Liver (tissue), 9 donors: ENCODE data around the gene RUNDC3A. TPM values are rescaled to one million over a fixed set of nuclear protein-coding genes. Genes with fewer than 3 reads are reported as not detected.

ENCODE experiments used
- DNase-seq: peaks from one replicate; pipeline ENCODE4 v3.0.0-alpha.2; 2017; ENCODE audit warnings: low spot score
- H3K27ac ChIP-seq, 2 donors: one replicate each; pipeline ENCODE4 v1.7.0; 2013; ENCODE audit warnings: inconsistent platforms in 2 of 2, low read length in 2 of 2, control low read depth in 1 of 2, low read depth in 1 of 2, mild to moderate bottlenecking in 1 of 2
- H3K27me3 ChIP-seq, 4 donors: one replicate each; pipeline versions ENCODE4 v1.6.1 to v1.7.0; 2013; ENCODE audit warnings: low read length in 3 of 4, inconsistent platforms in 1 of 4, mild to moderate bottlenecking in 1 of 4, moderate library complexity in 1 of 4; ENCODE audit not compliant: control insufficient read depth in 4 of 4, insufficient read depth in 4 of 4
- H3K36me3 ChIP-seq, 4 donors: one replicate each; pipeline versions ENCODE4 v1.6.1 to v1.7.0; 2013; ENCODE audit warnings: low read length in 3 of 4, mild to moderate bottlenecking in 3 of 4, low read depth in 1 of 4, moderate library complexity in 1 of 4; ENCODE audit not compliant: control insufficient read depth in 4 of 4, insufficient read depth in 3 of 4
- H3K4me1 ChIP-seq, 4 donors: one replicate each; pipeline versions ENCODE4 v1.6.1 to v1.7.0; 2013; ENCODE audit warnings: low read length in 3 of 4, mild to moderate bottlenecking in 3 of 4, moderate library complexity in 1 of 4; ENCODE audit not compliant: control insufficient read depth in 4 of 4, insufficient read depth in 4 of 4
- H3K4me3 ChIP-seq, 3 donors: one replicate each; pipeline versions ENCODE4 v1.6.1 to v1.7.0; 2013; ENCODE audit warnings: low read length in 3 of 3, control low read depth in 1 of 3, low read depth in 1 of 3, mild to moderate bottlenecking in 1 of 3
- H3K9ac ChIP-seq, 2 donors: one replicate each; pipeline ENCODE4 v1.7.0; 2013; ENCODE audit warnings: low read length in 2 of 2, mild to moderate bottlenecking in 2 of 2, moderate library complexity in 2 of 2, control low read depth in 1 of 2, low read depth in 1 of 2
- H3K9me3 ChIP-seq, 4 donors: one replicate each; pipeline versions ENCODE4 v1.6.1 to v1.7.0; 2013; ENCODE audit warnings: low read length in 3 of 4; ENCODE audit not compliant: control insufficient read depth in 4 of 4
- ATF3 ChIP-seq: IDR thresholded peaks from 2 replicates; pipeline ENCODE4 v1.6.1; 2016; ENCODE audit warnings: antibody characterized with exemption
- EGR1 ChIP-seq, 2 donors: IDR thresholded peaks; 2 replicates each; pipeline ENCODE4 v1.6.1; 2016 to 2018; ENCODE audit warnings: antibody characterized with exemption in 2 of 2, low read depth in 2 of 2
- FOXA1 ChIP-seq: IDR thresholded peaks from 2 replicates; pipeline ENCODE4 v1.6.1; 2016; ENCODE audit warnings: antibody characterized with exemption
- FOXA2 ChIP-seq: IDR thresholded peaks from 2 replicates; pipeline ENCODE4 v1.6.1; 2016; ENCODE audit warnings: antibody characterized with exemption
- GABPA ChIP-seq, 2 donors: IDR thresholded peaks in 1 of 2; conservative IDR thresholded peaks in 1 of 2; 2 replicates each; pipeline ENCODE4 v1.6.1; 2016; ENCODE audit warnings: antibody characterized with exemption in 2 of 2, mild to moderate bottlenecking in 1 of 2, moderate library complexity in 1 of 2
- HNF4A ChIP-seq, 2 donors: conservative IDR thresholded peaks; 2 replicates each; pipeline ENCODE4 v1.6.1; 2016; ENCODE audit warnings: antibody characterized with exemption in 2 of 2, mild to moderate bottlenecking in 2 of 2
- HNF4G ChIP-seq: IDR thresholded peaks from 2 replicates; pipeline ENCODE4 v1.6.1; 2016; ENCODE audit warnings: antibody characterized with exemption
- RAD21 ChIP-seq, 2 donors: IDR thresholded peaks; 2 replicates each; pipeline ENCODE4 v1.6.1; 2016; ENCODE audit warnings: antibody characterized with exemption in 2 of 2, mild to moderate bottlenecking in 2 of 2
- RXRA ChIP-seq, 2 donors: IDR thresholded peaks; 2 replicates each; pipeline ENCODE4 v1.6.1; 2017 to 2018; ENCODE audit warnings: antibody characterized with exemption in 2 of 2, mild to moderate bottlenecking in 1 of 2
- TAF1 ChIP-seq: conservative IDR thresholded peaks from 2 replicates; pipeline ENCODE4 v1.6.1; 2016; ENCODE audit warnings: antibody characterized with exemption, mild to moderate bottlenecking
- YY1 ChIP-seq: IDR thresholded peaks from 2 replicates; pipeline ENCODE4 v1.6.1; 2016; ENCODE audit warnings: antibody characterized with exemption, mild to moderate bottlenecking
- WGBS: extraction: QIAGEN DNeasy Blood & Tissue Kit; methylation state at CpG from one replicate; pipeline ENCODE4 v1.1.7; 2013; 5-methylcytosine and 5-hydroxymethylcytosine counted together
- polyA plus RNA-seq, 2 donors: library from polyadenylated mRNA; stranded (reverse) in 1 of 2; unstranded in 1 of 2; fragments of 200-250 nt in 1 of 2; fragments of >200 nt in 1 of 2; fragmentation: Nextera tagmentation in 1 of 2; extraction: Ambion mirVana in 1 of 2; gene quantifications; one replicate each; pipeline versions ENCODE4 v1.2.1 to v1.2.3, GENCODE V29; 2013 to 2015
- total RNA-seq, 2 donors: library from RNA; depleted of rRNA; stranded (reverse); fragments of >200 nt; gene quantifications; one replicate each; pipeline ENCODE4 v1.2.3, GENCODE V29; 2014
- TF ChIP-seq, protein P1 (sequence below): fragments of 150-350 bp; IDR thresholded peaks from 2 replicates; pipeline ENCODE4 v1.5.1; 2017; ENCODE audit warnings: improper control_type of control experiment, low read depth, low read length; ENCODE audit not compliant: missing input control
- TF ChIP-seq, protein P2 (sequence below): IDR thresholded peaks from 2 replicates; pipeline ENCODE4 v1.6.1; 2016; ENCODE audit warnings: antibody characterized with exemption
- TF ChIP-seq, protein P3 (sequence below): IDR thresholded peaks from 2 replicates; pipeline ENCODE4 v1.6.1; 2016; ENCODE audit warnings: antibody characterized with exemption, mild to moderate bottlenecking
- donor health status: healthy.
- donor health status: healthy.
- donor health status: healthy.
- donor health status: healthy.
- donor health status: healthy.

Gene RUNDC3A
- total and polyA plus RNA-seq, 4 donors = 0.05 to 17.0 (median 0.06) TPM; not detected in 1

DNA sequence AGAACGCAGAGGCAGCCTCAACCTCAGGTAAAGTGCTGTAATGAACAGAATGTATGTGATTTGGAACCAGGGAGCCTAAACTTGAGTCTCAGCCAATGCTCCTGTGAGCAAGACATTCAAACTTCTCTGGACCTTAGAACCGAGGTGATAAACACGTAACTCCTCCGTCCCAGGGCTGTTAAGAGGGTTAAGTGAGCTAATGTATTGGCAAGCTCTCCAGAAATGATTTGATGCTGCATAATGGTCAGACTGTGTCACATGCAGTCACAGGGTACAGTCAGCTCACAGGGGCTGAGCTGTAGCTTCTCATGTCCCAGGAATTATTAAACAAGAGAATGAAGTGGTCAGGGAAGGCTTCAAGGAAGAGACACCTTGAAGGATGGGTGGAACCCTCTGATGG is 30.4 kb upstream of the RUNDC3A start:
- no peak for DNase-seq
- TF ChIP-seq RXRA (IDR thresholded peaks at IDR 0.05) (no peak), EGR1 (IDR thresholded peaks at IDR 0.05; ENCODE audit: low read depth in 2 of 2) (no peak), GABPA (IDR thresholded peaks at IDR 0.05 in 1 of 2, conservative IDR thresholded peaks at IDR 0.05 in 1 of 2) (no peak)
- TF ChIP-seq, protein P1, sequence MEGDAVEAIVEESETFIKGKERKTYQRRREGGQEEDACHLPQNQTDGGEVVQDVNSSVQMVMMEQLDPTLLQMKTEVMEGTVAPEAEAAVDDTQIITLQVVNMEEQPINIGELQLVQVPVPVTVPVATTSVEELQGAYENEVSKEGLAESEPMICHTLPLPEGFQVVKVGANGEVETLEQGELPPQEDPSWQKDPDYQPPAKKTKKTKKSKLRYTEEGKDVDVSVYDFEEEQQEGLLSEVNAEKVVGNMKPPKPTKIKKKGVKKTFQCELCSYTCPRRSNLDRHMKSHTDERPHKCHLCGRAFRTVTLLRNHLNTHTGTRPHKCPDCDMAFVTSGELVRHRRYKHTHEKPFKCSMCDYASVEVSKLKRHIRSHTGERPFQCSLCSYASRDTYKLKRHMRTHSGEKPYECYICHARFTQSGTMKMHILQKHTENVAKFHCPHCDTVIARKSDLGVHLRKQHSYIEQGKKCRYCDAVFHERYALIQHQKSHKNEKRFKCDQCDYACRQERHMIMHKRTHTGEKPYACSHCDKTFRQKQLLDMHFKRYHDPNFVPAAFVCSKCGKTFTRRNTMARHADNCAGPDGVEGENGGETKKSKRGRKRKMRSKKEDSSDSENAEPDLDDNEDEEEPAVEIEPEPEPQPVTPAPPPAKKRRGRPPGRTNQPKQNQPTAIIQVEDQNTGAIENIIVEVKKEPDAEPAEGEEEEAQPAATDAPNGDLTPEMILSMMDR = no peak
- WGBS = 86% methylated on average over 4 of the region's 4 CpGs
- Histone ChIP-seq H3K9ac (no peak overlapping the region), H3K36me3 (no peaks in the 10 kb centered on the region), H3K4me1 (peaks cover 0 to 10% (median 2%) of the 10 kb centered on the region in 4 donors), H3K27me3 (no peaks in the 10 kb centered on the region), H3K27ac (no peak overlapping the region), H3K9me3 (no peaks in the 10 kb centered on the region), H3K4me3 (no peak overlapping the region)

DNA sequence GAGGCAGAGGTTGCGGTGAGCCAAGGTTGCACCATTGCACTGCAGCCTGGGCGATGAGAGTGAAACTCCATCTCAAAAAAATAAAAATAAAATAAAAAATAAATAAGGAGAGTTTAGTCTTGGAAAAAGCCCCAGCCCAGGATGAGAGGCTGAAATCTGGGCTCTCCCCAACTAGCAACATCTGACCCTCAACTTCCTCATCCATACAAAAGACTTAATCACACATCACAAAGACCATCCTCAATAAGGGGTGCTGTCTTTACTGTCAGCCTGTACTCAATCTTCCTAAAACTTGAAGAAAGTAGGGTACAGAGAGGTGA is 29.1 kb upstream of the RUNDC3A start:
- Histone ChIP-seq H3K4me1 (peaks cover 0 to 10% (median 2%) of the 10 kb centered on the region in 4 donors), H3K27ac (no peak overlapping the region), H3K36me3 (no peaks in the 10 kb centered on the region), H3K4me3 (no peak overlapping the region), H3K9ac (no peak overlapping the region), H3K9me3 (no peaks in the 10 kb centered on the region), H3K27me3 (no peaks in the 10 kb centered on the region)
- DNase-seq = no peak
- TF ChIP-seq FOXA1 (no peak), FOXA2 (no peak), ATF3 (no peak), HNF4A (conservative IDR thresholded peaks at IDR 0.05) (no peak), YY1 (no peak), HNF4G (no peak), TAF1 (no peak), RXRA (IDR thresholded peaks at IDR 0.05) (no peak), EGR1 (IDR thresholded peaks at IDR 0.05; ENCODE audit: low read depth in 2 of 2) (no peak), RAD21 (IDR thresholded peaks at IDR 0.05) (no peak)
- TF ChIP-seq, protein P2, sequence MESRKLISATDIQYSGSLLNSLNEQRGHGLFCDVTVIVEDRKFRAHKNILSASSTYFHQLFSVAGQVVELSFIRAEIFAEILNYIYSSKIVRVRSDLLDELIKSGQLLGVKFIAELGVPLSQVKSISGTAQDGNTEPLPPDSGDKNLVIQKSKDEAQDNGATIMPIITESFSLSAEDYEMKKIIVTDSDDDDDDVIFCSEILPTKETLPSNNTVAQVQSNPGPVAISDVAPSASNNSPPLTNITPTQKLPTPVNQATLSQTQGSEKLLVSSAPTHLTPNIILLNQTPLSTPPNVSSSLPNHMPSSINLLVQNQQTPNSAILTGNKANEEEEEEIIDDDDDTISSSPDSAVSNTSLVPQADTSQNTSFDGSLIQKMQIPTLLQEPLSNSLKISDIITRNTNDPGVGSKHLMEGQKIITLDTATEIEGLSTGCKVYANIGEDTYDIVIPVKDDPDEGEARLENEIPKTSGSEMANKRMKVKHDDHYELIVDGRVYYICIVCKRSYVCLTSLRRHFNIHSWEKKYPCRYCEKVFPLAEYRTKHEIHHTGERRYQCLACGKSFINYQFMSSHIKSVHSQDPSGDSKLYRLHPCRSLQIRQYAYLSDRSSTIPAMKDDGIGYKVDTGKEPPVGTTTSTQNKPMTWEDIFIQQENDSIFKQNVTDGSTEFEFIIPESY = no peak
- TF ChIP-seq, protein P3, sequence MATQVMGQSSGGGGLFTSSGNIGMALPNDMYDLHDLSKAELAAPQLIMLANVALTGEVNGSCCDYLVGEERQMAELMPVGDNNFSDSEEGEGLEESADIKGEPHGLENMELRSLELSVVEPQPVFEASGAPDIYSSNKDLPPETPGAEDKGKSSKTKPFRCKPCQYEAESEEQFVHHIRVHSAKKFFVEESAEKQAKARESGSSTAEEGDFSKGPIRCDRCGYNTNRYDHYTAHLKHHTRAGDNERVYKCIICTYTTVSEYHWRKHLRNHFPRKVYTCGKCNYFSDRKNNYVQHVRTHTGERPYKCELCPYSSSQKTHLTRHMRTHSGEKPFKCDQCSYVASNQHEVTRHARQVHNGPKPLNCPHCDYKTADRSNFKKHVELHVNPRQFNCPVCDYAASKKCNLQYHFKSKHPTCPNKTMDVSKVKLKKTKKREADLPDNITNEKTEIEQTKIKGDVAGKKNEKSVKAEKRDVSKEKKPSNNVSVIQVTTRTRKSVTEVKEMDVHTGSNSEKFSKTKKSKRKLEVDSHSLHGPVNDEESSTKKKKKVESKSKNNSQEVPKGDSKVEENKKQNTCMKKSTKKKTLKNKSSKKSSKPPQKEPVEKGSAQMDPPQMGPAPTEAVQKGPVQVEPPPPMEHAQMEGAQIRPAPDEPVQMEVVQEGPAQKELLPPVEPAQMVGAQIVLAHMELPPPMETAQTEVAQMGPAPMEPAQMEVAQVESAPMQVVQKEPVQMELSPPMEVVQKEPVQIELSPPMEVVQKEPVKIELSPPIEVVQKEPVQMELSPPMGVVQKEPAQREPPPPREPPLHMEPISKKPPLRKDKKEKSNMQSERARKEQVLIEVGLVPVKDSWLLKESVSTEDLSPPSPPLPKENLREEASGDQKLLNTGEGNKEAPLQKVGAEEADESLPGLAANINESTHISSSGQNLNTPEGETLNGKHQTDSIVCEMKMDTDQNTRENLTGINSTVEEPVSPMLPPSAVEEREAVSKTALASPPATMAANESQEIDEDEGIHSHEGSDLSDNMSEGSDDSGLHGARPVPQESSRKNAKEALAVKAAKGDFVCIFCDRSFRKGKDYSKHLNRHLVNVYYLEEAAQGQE = no peak
- TF ChIP-seq, protein P1 = no peak
- 90% methylated on average over 2 of the region's 2 CpGs for WGBS
